Measurements from ENCODE around the gene SORBS1.

The SORBS1 gene

GRCh38 chr10:95289003-95289920 lies 271.9 kb downstream of the SORBS1 start:
- peak; percentile 53 for DNase-seq (ENCODE audit: low spot score)

DNA sequence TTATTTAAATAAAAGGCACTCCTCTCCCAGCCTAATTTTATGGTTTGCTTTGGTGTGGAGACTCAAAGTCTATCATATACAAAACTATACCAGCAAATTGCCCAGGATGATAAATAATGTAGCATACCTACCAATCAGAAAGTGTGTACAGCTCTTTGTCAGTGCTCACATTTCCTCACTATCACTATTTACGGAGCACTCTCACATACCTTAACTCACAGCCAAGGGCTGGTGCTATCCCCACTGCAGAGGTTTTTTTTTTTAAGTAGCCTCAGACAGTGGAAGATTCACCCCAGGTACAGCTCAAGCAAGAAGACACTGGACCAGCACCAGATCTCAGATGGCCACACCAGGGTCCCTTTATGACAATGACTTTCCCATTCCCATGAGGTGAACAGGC lies 272.9 kb downstream of the SORBS1 start:
- DNase-seq (ENCODE audit: low spot score), result no peak

DNA sequence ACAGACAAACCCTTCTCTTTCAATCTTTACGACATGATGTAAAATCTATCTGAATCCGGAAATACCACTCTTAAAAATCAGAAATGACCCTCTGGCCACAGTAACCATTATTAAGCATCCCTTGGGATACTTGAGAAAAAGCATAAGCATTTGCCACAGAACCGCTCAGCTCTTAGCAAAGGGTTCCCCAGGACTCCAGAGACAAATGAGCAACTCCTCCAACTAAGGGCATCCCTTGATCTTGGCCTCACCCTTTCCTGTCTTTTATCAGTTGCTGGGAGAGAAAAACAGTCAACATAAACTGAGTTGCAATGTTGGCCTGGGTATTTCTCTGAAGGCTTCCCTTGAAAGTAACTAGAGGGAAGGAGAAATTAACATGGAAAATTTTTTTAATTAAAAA lies 273.9 kb downstream of the SORBS1 start:
- peak; percentile 27 for DNase-seq (ENCODE audit: low spot score)

GRCh38 chr10:95286707-95287106 lies 274.5 kb downstream of the SORBS1 start:
- no peak for DNase-seq (ENCODE audit: low spot score)

- no peak for DNase-seq (ENCODE audit: low spot score)
These were observed 275.6 kb downstream of the SORBS1 start for GRCh38 chr10:95285556-95285955.

- no peak for DNase-seq (ENCODE audit: low spot score)
These were observed 276.4 kb downstream of the SORBS1 start for GRCh38 chr10:95284807-95285206.

GRCh38 chr10:95282107-95282506 lies 279.1 kb downstream of the SORBS1 start:
- DNase-seq (ENCODE audit: low spot score), result no peak

- no peak for DNase-seq (ENCODE audit: low spot score)
These were observed 280.0 kb downstream of the SORBS1 start for GRCh38 chr10:95281206-95281605.

DNA sequence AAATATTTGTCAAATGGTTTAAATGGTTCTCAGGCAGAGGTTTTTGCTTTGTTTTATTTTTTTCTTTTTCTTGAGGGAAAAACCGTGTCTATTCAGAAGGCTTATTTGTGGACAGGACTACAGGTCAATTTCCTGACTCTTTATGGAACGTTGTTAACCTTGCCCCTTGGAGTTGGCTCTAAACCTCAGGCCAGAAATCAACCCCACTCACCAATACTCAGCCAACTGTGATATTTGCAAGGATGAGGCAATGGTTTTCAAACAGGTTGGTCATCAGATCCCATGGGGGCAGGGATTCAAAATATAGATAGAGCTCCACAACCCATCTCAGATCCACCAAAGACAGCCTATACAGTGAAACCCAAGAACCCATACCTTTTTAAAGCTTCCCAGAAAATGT lies 280.5 kb downstream of the SORBS1 start:
- no peak for DNase-seq (ENCODE audit: low spot score)

DNA sequence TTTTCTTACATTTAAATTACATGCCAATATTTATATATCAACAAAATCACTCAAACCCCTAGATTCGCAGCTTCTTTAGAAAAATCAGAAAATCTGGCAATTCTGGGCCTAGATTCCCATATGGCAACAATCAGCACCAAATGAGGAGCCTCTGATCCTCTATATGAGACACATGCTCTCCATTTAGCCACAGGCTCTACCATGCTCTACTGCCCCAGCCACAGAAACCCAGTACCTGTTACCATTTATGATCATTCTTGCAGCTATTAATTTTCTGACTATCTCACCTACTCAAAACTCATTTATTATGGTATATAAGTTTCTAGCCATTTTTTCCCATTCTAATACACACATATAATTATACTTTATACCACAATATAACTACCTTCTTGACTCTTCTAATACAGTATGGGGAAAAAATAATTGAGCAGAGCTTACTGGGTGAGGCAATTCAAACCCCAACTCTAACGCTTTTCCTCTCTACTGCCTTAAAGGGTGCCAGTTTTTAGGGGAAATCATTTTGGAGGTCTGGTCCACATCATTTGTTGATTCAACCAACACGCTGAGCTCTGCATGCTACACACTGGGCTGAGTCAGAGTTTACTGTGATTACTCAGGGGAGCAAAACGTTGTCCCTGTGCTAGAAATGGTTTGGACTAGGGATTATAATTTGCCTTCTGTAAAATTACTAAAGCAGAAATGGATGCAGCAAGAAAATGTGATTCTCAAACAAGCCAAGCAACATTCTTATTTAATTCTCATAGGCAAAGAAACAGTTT lies 281.9 kb downstream of the SORBS1 start:
- peak; percentile 67 for DNase-seq (ENCODE audit: low spot score)

GRCh38 chr10:95278061-95278988 lies 282.8 kb downstream of the SORBS1 start:
- DNase-seq (ENCODE audit: low spot score), result peak; percentile 48

DNA sequence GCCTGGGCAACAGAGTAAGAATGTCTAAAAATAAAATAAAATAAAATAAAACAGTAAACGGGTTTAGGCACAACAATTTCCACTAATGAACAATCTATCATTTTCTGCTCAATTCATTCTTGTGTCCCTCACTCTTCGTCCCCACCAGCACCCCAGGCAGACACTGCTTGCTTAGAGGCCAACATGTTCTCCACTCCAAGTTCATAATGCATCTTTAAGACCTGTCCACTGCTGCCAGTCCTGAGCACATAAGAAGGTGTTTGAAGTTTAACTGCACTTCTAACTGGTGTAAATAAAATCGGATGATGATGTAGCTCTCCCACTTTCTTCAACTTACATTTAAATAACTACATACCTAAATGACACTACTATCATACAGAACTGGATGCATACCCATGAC lies 283.6 kb downstream of the SORBS1 start:
- DNase-seq (ENCODE audit: low spot score), result no peak

DNA sequence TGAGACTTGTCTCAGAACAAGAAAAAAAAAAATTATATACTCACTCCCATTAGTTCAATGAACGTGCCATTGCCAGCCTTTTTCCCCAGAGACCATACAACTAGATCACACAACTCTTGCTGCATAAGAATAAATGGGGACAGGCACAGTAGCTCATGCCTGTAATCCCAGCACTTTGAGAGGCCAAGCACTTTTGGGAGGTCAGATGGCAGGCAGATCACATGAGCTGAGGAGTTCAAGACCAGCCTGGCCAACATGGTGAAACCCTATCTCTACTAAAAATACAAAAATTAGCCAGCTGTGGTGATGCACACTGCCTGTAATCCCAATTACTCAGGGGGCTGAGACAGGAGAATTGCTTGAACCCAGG lies 284.0 kb downstream of the SORBS1 start:
- no peak for DNase-seq (ENCODE audit: low spot score)

- DNase-seq (ENCODE audit: low spot score), result no peak
These were observed 284.6 kb downstream of the SORBS1 start for GRCh38 chr10:95276367-95277200.

GRCh38 chr10:95275726-95276366 lies 285.3 kb downstream of the SORBS1 start:
- no peak for DNase-seq (ENCODE audit: low spot score)

DNA sequence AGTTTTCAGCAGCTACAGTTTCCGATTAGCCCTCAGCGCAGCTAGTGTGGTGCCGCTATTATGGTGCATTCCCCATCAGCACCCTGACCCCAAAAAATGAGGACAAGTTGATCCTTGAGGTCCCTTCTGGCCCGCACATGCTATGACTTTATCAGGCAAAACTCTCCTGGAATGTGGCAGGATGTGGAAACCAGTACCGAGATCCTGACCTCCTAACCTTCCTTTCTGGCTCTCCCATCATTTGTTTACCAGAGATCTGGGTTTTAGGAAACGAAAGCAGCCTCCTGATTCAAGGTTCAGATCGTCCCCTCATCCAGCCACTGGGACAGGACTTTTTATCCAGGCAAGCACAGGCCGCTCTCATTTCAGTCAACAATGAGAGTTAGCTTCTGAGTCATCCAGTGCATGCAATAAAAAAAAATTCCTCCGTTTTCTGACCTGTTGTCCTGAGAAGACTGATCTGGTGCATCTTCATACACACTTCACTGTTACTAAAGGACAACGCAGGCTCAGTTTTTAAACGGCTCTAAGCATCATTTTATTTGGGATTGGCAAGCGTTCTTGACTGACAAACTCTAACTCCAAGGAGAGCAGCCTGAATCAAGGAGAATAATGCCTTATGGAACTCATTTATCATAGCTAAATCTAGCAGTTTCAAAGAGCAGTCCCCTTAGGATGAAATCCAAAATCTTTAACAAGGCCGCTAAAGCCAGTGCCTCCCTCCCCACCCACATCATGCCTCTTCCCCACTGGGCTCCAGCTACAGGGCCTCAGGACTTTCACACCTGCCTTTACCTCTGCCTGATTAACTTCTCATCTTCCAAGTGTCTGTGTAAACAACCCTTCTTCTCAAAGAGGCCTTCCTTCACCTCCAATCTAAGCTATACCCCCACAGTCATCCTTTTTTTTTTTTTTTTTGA lies 287.5 kb downstream of the SORBS1 start:
- DNase-seq (ENCODE audit: low spot score), result peak; percentile 80

GRCh38 chr10:95268438-95268837 lies 292.7 kb downstream of the SORBS1 start:
- no peak for DNase-seq (ENCODE audit: low spot score)

- no peak for DNase-seq (ENCODE audit: low spot score)
These were observed 293.9 kb downstream of the SORBS1 start for GRCh38 chr10:95267251-95267650.

GRCh38 chr10:95266674-95267095 lies 294.5 kb downstream of the SORBS1 start:
- DNase-seq (ENCODE audit: low spot score), result peak; percentile 82

- no peak for DNase-seq (ENCODE audit: low spot score)
These were observed 295.6 kb downstream of the SORBS1 start for GRCh38 chr10:95265572-95265971.
